Peyer's patch (tissue), 4 donors: Measurements from ENCODE around the gene MGAT4C.

Experiments used
- POLR2A ChIP-seq, 2 donors: fragments of 450-650 bp; IDR thresholded peaks; one replicate each; pipeline ENCODE4 v1.5.1; 2017; ENCODE audit warnings: antibody characterized with exemption in 2 of 2, mild to moderate bottlenecking in 2 of 2, moderate library complexity in 2 of 2
- TF ChIP-seq, protein P1 (sequence below), 6 experiments: fragments of 450-650 bp in 4 of 6; fragments of 200-600 bp in 2 of 6; sonication (generic) in 1 of 6; IDR thresholded peaks; one replicate each; pipeline ENCODE4 v1.5.1; 2017 to 2019; ENCODE audit warnings: antibody characterized with exemption in 6 of 6, mild to moderate bottlenecking in 3 of 6, moderate library complexity in 1 of 6

DNA sequence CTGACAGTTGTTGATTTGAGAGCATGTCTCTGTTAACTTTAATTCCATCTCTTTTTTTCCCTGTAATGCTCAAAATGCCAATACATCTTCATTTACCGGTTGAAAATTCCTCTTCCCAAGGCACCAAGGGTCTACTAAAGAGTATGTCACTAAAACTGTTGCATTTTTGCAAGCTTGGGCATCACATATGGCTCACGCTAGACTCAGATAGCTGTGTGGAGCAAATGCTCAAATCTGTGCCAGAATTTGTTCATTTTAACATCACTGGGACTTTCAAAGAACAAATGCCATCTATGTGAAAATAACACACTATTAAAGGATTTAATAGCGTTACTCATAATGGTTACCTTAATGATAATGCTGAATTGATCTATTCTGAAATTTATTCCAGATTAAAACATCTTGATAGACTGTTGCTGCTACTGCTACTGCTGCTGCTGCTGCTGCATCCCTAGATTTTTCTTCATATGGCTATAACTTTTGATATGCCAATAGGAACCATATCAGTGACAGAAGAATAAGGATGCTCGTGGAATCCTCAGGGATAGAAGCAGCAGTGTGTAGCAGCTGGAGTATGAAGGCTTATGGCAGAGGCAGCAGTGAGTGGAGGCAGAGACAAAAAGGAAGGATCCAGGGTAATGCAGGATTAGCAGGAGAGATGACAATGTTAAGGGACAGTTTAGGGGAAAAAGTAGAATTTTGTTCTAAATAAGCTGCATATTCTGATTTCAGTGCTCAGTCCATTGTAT lies 57.3 kb downstream of the MGAT4C start:
- TF ChIP-seq, protein P1, sequence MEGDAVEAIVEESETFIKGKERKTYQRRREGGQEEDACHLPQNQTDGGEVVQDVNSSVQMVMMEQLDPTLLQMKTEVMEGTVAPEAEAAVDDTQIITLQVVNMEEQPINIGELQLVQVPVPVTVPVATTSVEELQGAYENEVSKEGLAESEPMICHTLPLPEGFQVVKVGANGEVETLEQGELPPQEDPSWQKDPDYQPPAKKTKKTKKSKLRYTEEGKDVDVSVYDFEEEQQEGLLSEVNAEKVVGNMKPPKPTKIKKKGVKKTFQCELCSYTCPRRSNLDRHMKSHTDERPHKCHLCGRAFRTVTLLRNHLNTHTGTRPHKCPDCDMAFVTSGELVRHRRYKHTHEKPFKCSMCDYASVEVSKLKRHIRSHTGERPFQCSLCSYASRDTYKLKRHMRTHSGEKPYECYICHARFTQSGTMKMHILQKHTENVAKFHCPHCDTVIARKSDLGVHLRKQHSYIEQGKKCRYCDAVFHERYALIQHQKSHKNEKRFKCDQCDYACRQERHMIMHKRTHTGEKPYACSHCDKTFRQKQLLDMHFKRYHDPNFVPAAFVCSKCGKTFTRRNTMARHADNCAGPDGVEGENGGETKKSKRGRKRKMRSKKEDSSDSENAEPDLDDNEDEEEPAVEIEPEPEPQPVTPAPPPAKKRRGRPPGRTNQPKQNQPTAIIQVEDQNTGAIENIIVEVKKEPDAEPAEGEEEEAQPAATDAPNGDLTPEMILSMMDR (IDR thresholded peaks at IDR 0.05): no peak
- TF ChIP-seq POLR2A (IDR thresholded peaks at IDR 0.05): no peak
